Measurements from ENCODE around the gene IRF7. TPM values are rescaled to one million over a fixed set of nuclear protein-coding genes. Genes with fewer than 3 reads are reported as not detected.

Gene IRF7
- total RNA-seq, 4 donors from 2014 or later: 5.4 to 25.4 (median 13.9) TPM

GRCh38 chr11:646214-646613 lies 30.5 kb upstream of the IRF7 start:
- Histone ChIP-seq H3K9me3 (no peaks in the 10 kb centered on the region), H3K27me3 (no peaks in the 10 kb centered on the region), H3K4me1 (no peaks in the 10 kb centered on the region), H3K36me3 (peaks cover 0 to 79% of the 10 kb centered on the region in 2 donors), H3K4me3 (no peak overlapping the region), H3K27ac (no peak overlapping the region)
- no peak for ATAC-seq
- 86% methylated on average over 12 of the region's 14 CpGs; no CpG with 5 or more reads in 1 of the 2 donors for WGBS, 2 donors (ENCODE audit: low coverage in 1 of 2)
- TF ChIP-seq CTCF (IDR thresholded peaks at IDR 0.05): no peak
- TF ChIP-seq POLR2A (IDR thresholded peaks at IDR 0.05): no peak
- TF ChIP-seq POLR2AphosphoS5 (IDR thresholded peaks at IDR 0.05): no peak
- TF ChIP-seq EP300 (IDR thresholded peaks at IDR 0.05): no peak

GRCh38 chr11:645536-645935 lies 29.8 kb upstream of the IRF7 start:
- H3K9me3 ChIP-seq: no peaks in the 10 kb centered on the region
- H3K4me3 ChIP-seq: no peak overlapping the region
- H3K27ac ChIP-seq: no peak overlapping the region
- peaks cover 0 to 78% of the 10 kb centered on the region in 2 donors for H3K36me3 ChIP-seq
- no peak for ATAC-seq
- TF ChIP-seq CTCF (IDR thresholded peaks at IDR 0.05) (no peak), POLR2AphosphoS5 (IDR thresholded peaks at IDR 0.05) (no peak), POLR2A (IDR thresholded peaks at IDR 0.05) (no peak), EP300 (IDR thresholded peaks at IDR 0.05) (no peak)
- no peaks in the 10 kb centered on the region for H3K27me3 ChIP-seq
- 80% methylated on average over 8 of the region's 16 CpGs; no CpG with 5 or more reads in 1 of the 2 donors for WGBS, 2 donors (ENCODE audit: low coverage in 1 of 2)
- H3K4me1 ChIP-seq: no peaks in the 10 kb centered on the region

GRCh38 chr11:643849-644738 lies 28.3 kb upstream of the IRF7 start:
- Histone ChIP-seq H3K27ac (no peak overlapping the region), H3K4me1 (peaks cover 0 to 13% (median 0%) of the 10 kb centered on the region in 3 donors), H3K4me3 (no peak overlapping the region), H3K9me3 (no peaks in the 10 kb centered on the region), H3K27me3 (peaks cover 14% of the 10 kb centered on the region), H3K36me3 (peaks cover 0 to 69% of the 10 kb centered on the region in 2 donors)
- TF ChIP-seq POLR2A (IDR thresholded peaks at IDR 0.05) (no peak), CTCF (IDR thresholded peaks at IDR 0.05) (no peak), EP300 (IDR thresholded peaks at IDR 0.05) (no peak), POLR2AphosphoS5 (IDR thresholded peaks at IDR 0.05) (no peak)
- 77 to 80% methylated on average over 3 to 10 of the region's 50 CpGs for WGBS, 2 donors (ENCODE audit: low coverage in 1 of 2)
- ATAC-seq: no peak

- TF ChIP-seq POLR2A (IDR thresholded peaks at IDR 0.05): no peak
- TF ChIP-seq CTCF (IDR thresholded peaks at IDR 0.05): no peak
- no peak for TF ChIP-seq POLR2AphosphoS5 (IDR thresholded peaks at IDR 0.05)
- no peak for TF ChIP-seq EP300 (IDR thresholded peaks at IDR 0.05)
These were observed 27.6 kb upstream of the IRF7 start for GRCh38 chr11:643366-643765.

More at GRCh38 chr11:643366-643765, 27.6 kb upstream of the IRF7 start:
- H3K4me1 ChIP-seq: peaks cover 0 to 20% (median 0%) of the 10 kb centered on the region in 3 donors
- H3K27me3 ChIP-seq: peaks cover 21% of the 10 kb centered on the region
- no peak overlapping the region for H3K4me3 ChIP-seq
- ATAC-seq: no peak
- no peak overlapping the region for H3K27ac ChIP-seq
- WGBS, 2 donors (ENCODE audit: low coverage in 1 of 2): 91 to 94% methylated on average over 4 to 5 of the region's 9 CpGs
- H3K9me3 ChIP-seq: no peaks in the 10 kb centered on the region
- peaks cover 0 to 70% of the 10 kb centered on the region in 2 donors for H3K36me3 ChIP-seq
